SU-DHL-6 (cell line): ENCODE results near the gene MRM1.

Experiments
- CTCF ChIP-seq: fragments of 200-600 bp; sonication (generic); IDR thresholded peaks from one replicate; pipeline ENCODE4 v1.5.1; 2017; ENCODE audit warnings: antibody characterized with exemption, mild to moderate bottlenecking, low read length, moderate library complexity; ENCODE audit not compliant: insufficient read depth, poor library complexity, severe bottlenecking
- EZH2phosphoT487 ChIP-seq: fragments of 200-600 bp; sonication (generic), shearing (Covaris generic); conservative IDR thresholded peaks from 2 replicates; pipeline ENCODE4 v1.6.1; 2018; ENCODE audit warnings: mild to moderate bottlenecking, antibody characterized with exemption, low read length, moderate library complexity, mixed read lengths

GRCh38 chr17:36653374-36653773, 52.0 kb downstream of the MRM1 start:
- TF ChIP-seq CTCF (no peak), EZH2phosphoT487 (no peak)
